ENCODE data around the gene ZNF469.
A peak's percentile ranks its signal among the peaks of the same experiment; 100 is the strongest.

The ZNF469 gene, protein sequence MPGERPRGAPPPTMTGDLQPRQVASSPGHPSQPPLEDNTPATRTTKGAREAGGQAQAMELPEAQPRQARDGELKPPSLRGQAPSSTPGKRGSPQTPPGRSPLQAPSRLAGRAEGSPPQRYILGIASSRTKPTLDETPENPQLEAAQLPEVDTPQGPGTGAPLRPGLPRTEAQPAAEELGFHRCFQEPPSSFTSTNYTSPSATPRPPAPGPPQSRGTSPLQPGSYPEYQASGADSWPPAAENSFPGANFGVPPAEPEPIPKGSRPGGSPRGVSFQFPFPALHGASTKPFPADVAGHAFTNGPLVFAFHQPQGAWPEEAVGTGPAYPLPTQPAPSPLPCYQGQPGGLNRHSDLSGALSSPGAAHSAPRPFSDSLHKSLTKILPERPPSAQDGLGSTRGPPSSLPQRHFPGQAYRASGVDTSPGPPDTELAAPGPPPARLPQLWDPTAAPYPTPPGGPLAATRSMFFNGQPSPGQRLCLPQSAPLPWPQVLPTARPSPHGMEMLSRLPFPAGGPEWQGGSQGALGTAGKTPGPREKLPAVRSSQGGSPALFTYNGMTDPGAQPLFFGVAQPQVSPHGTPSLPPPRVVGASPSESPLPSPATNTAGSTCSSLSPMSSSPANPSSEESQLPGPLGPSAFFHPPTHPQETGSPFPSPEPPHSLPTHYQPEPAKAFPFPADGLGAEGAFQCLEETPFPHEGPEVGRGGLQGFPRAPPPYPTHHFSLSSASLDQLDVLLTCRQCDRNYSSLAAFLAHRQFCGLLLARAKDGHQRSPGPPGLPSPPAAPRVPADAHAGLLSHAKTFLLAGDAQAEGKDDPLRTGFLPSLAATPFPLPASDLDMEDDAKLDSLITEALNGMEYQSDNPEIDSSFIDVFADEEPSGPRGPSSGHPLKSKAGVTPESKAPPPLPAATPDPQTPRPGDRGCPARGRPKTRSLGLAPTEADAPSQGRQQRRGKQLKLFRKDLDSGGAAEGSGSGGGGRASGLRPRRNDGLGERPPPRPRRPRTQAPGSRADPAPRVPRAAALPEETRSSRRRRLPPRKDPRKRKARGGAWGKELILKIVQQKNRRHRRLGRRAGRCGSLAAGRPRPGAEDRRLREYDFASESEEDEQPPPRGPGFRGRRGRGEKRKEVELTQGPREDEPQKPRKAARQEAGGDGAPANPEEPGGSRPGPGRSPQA (N-terminal part only)

DNA sequence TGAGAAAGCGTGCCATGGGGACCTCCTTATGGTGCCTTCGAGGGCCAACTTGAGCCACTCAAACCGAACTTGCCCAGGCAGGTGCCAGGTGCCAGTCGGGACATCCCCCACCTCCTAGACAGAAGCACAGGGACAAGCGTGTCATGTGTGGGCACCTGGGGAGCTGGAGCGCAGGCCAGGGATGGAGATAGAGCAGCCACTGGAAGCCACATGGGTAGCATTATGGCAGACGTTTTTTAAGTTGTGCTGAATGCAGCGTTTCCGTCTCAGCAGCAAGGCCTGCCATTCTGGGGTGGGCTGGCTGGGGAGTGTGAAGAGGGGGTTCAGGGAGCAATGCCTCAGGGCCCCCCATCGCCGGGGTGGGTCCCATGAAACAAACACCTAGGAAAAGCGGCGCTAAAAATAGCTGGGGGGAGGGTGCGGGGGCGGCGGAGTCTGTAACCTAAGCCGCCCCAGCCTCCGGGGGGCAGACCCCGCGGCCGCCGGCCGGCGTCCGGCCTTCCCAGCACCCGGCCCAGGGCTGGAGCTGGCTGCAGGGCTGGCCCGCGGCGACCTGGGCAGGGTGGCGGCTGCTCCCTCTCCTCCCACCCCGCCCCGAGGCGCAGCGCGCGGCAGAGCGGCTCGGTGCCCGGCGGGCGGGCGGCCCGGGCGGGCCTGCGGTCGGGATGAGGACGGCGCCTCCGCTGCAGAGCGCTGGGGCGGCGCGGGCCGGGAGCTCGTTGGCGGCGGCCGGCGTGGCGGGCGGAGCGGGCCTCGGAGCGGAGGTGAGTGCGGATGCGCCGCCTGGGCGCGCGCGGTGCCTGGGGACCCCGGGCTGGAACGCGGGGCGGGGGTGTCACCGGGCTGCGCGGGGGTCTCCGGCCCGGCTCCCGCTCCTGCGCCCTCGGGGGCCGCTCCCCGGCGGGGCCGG is at the start of gene ZNF469:
Gene ZNF469 (plus strand): TSS at position 469 of the 910 bp plus-strand sequence. CDS start 44,512 bp downstream, outside the sequence.
- no peak for FAIRE-seq
- DNase-seq (ENCODE audit: insufficient read length, low spot score), result no peak
- TF ChIP-seq POLR2A (IDR thresholded peaks at IDR 0.05; ENCODE audit: low read depth, low read length), result peak; percentile 75

DNA sequence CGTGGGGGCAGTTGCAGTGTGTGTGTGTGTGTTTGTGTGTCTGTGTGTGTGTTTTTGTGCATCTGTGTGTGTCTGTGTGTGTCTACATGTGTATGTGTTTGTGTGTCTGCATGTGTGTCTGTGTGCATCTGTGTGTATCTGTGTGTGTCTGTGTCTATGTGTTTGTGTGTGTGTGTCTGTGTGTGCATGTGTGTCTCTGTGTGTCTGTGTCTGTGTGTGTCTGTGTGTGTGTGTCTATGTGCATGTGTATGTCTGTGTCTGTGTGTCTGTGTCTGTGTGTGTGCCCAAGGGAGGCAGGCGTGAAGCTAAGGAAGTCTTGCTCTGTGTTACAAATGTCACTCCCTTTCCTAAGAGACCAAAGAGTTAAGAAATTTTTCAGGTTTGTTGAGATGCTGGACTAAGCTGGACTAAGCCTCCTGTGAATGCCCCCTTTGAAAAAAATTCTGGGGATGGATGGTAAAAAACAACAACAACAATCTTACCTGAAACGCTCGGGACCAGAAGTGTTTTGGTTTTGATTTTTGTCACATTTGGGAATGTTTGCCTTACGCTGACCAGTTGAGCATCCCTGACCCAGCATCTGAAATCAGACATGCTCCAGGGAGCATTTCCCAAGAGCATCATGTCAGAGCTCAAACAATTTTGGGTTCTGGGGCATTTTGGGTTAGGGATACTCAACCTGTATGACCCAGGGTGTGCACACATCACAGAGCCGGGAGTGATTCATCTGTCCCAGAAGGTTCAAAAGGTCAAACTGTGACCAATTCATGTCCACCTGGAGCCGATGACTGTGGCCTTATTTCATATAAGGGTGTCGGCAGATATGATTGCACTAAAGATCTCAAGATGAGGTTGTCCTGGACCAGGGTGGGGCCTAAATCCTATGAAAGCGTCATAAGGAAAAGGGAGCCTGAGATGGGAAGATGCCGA is 48.6 kb upstream of the ZNF469 start:
- no peak for DNase-seq (ENCODE audit: insufficient read length, low spot score)
- no peak for TF ChIP-seq POLR2A (IDR thresholded peaks at IDR 0.05; ENCODE audit: low read depth, low read length)
- no peak for FAIRE-seq

DNA sequence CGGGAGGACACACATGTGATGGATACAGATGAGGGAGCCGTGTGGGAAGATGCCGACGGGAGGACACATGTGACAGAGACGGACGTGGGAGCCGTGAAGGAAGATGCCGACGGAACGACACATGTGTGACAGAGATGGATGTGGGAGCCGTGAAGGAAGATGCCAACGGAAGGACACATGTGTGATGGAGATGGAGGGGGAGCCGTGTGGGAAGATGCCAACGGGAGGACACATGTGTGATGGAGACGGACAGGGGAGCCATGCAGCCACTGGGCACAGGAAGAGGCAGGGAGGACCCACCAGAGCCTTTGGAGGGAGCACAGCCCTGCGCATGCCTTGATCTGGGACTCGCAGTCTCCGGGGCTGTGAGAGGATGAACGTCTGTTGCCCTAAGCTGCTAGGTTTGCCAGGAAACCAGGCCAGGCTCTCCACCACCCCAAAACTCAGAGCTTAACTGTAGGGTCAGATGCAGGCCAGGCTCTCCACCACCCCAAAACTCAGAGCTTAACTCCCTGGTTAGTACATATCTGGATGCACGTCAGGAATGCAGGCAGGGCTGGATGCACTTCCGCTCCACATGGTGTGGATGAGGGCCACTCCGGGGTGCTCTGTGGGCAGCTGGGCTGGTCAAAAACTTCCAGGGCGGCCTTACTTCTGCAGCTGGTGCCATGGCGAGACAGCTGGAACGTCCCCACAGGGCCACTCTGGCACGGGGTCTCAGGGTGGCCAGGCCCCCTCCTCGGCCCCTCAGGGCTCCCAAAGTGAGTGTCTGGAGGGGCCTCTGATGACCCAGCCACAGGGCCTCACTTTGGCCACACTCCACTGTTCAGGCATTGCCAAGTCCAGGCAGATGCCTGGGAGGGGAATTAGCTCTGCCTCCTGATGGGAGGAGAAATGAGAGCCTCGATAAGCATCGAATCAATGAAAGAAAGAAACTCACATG is 47.7 kb upstream of the ZNF469 start:
- no peak for DNase-seq (ENCODE audit: insufficient read length, low spot score)
- no peak for TF ChIP-seq POLR2A (IDR thresholded peaks at IDR 0.05; ENCODE audit: low read depth, low read length)
- no peak for FAIRE-seq

DNA sequence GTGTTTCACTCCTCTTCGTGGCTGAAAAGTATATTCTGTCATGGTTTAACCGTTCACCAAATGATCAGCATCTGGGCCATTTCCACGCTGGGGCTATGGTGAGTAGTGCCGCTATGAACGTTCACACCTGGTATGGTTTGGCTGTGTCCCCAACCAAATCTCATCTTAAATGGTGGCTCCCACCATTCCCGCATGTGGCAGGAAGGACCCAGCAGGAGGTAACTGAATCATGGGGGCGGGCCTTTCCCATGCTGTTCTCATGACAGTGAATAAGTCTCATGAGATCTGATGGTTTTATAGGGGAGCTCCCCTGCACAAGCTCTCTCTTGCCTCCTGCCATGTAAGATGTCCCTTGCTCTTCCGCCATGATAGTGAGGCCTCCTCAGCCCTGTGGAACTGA is 45.7 kb upstream of the ZNF469 start:
- TF ChIP-seq POLR2A (IDR thresholded peaks at IDR 0.05; ENCODE audit: low read depth, low read length), result no peak
- no peak for DNase-seq (ENCODE audit: insufficient read length, low spot score)
- FAIRE-seq, result no peak

DNA sequence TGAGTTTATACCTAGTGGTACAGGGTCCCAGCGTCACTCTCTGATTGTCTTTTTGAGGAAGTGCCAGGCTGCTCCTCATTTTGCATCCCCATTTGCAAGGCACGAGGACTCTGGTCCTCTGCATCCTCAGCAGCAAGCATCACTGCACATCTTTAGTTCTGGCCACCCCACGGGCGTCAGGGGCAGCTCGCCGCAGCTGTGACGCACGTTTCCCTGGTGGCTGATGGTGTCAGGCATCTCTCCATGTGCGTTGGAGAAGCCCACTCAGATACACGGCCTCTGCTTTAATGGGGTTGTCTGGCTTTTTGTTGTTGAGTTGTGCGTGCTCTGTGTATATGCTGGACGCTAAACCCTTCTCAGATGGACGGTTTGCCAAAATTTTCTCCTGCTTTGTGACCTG is 45.2 kb upstream of the ZNF469 start:
- FAIRE-seq, result no peak
- no peak for DNase-seq (ENCODE audit: insufficient read length, low spot score)
- TF ChIP-seq POLR2A (IDR thresholded peaks at IDR 0.05; ENCODE audit: low read depth, low read length), result no peak

DNA sequence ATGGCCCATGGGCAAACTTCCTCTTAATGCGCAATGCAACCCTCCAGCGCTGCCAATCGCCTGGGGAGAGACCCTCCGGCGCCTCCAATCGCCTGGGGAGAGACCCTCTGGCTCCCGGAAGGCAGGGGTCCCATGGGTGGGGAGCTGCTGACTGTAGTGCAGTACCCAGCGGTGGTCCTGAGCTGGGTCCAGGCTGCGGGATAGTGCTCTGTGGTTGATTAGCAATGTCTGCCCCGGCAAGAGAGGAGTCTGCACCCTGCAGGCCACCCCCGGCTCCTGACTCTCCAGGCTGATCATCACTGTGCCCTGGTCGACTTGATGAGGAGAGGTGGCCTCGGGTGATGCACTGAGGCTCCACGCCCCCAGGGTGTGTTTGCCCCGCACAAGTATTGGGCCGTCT is 44.6 kb upstream of the ZNF469 start:
- no peak for TF ChIP-seq POLR2A (IDR thresholded peaks at IDR 0.05; ENCODE audit: low read depth, low read length)
- DNase-seq (ENCODE audit: insufficient read length, low spot score) (no peak), FAIRE-seq (no peak)

DNA sequence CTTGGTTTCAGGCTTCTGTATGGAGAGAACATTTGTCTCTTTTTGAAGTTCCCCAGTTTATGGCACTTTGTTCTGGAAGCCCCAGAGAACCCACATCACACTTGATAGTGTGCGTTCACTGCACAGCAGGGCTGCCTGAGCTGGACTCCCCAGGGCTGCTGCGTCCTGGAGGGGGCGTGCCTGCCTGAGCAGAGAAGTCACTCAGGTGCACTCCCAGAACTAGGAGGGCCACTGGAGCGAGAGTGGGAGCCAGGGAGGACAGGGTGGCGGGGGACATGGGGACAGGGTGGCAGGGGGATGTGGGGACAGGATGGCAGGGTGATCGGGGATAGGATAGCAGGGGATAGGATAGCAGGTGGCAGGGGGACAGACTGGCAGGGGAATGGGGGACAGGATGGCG is 43.9 kb upstream of the ZNF469 start:
- TF ChIP-seq POLR2A (IDR thresholded peaks at IDR 0.05; ENCODE audit: low read depth, low read length), result no peak
- no peak for DNase-seq (ENCODE audit: insufficient read length, low spot score)
- FAIRE-seq, result no peak

DNA sequence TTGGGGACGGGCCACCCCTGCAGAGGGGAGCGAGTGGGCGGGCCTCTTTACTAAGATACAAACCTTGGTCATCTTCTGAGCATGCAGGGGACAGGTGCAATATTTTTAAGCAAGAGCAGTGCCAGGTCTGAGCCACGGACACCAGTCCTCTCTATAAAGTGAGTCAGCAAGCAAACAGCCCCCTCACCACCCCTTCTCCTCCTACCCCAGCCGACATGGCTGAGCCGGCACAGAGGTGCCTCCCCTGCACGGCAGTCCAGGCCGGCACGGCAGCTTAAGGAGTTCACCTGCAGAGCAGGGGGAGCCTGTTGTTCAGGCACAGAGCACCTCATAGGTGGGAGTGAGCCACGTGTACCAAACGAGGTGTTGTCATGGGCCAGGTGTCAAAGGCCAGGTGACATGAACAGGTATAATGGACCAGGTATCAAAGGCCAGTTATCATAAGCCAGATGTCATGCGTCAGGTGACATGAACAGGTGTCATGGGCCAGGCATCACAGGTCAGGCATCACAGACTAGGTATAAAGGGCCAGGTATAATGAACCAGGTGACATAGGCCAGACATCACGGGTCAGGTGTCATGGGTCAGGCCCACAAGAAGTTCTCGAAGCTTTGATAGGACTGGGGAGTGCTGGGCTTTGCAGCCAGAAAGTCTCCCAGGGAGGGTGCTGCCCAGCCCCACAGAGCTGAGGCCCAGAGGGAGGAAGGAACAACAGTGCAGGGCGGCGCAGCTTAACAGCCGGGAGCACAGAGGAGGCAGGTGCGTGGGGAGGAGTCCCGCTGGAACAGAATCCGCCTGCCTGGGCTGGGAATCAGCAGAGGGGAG is 42.6 kb upstream of the ZNF469 start:
- DNase-seq (ENCODE audit: insufficient read length, low spot score) (no peak), FAIRE-seq (no peak)
- TF ChIP-seq POLR2A (IDR thresholded peaks at IDR 0.05; ENCODE audit: low read depth, low read length), result no peak

DNA sequence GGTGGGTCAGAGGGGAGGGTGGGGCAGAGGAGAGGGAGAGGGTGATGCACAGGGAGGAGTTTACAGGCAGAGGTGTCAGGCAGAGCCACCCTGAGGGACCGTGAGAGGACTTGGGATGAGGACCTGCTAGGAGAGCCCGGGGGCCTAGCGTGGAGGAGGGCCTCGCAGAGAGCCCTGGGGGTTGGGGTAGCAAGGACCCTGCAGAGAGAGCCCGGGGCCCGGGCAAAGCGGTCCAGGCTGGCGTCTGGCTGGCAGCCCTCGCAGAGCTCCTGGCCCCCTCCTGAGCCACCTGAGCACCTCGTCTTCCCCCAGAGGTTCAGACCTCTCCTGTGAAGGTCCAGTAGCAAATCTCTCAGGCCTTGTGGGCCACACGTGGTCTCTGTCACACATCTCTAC is 42.0 kb upstream of the ZNF469 start:
- no peak for TF ChIP-seq POLR2A (IDR thresholded peaks at IDR 0.05; ENCODE audit: low read depth, low read length)
- DNase-seq (ENCODE audit: insufficient read length, low spot score) (no peak), FAIRE-seq (no peak)

DNA sequence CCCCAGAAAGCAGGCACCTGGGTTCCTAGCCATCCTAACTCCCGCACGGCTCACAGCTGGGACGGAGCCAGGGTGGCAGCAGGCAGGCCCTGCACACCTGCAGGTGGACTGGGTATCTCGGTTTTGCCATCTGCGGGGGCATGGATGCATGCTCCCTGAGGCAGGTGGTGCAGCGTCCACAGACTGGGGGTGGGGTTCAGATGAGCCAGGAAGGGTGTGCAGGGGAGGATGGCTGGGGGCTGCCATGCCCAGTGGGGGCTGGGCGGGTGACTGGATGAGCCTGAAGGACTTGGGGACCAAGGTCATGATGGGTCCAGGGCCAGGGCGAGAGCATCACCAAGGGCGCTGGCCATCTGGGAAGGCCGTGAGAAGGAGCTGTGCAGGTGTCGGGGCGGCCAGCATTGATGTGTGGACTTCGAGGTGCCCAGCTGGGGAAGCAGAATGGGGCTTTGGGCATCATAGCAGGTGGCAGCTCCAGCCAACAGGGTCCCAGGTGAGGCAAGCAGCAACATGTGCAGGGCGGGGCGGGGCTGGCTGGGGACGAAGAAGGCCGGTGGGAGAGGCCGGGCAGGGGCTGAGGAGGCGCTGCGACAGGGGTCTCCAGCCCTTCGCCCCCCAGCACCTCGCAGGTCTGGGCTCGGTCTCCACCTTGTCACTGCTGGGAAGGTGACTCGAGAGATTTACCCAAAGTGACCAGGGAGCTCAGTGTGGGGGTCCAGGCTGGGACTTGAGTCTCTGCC is 41.0 kb upstream of the ZNF469 start:
- FAIRE-seq (no peak), DNase-seq (ENCODE audit: insufficient read length, low spot score) (no peak)
- no peak for TF ChIP-seq POLR2A (IDR thresholded peaks at IDR 0.05; ENCODE audit: low read depth, low read length)
